HCEC 1CT (cell line): ENCODE data around the gene TNNI3.
"Not testable (repeated sequence)": the region's sequence is repeated elsewhere in the genome, so short reads cannot be mapped to it uniquely, and the experiment has no call there.

Source experiments
- DNase-seq: peaks from one replicate; pipeline ENCODE4 v3.0.0-alpha.2; 2017

The TNNI3 gene

DNA sequence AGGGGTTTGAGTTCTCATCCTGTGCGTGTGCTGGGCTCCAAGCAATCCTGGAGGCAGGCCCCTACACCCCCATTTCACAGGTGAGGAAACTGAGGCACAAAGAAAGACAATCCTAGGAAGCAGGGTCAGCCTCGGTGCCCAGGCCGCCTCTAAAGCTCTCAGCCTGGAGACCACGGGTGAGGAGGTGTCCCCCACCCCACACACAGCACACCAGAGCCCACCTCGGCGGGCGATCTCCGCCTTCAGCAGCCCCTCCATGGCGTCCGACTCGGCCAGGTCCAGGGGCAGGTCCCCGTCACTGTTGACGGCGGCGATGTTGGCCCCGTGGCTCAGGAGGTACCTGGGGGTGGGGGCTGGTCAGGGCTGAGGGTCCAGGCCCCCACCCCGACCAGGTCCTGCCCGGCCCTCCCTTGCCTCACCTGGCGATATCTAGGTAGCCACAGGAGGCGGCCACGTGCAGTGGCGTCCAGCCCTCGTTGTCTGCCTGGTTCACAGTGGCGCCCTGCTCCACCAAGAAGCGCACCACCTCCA is 45.2 kb downstream of the TNNI3 start:
- no peak for DNase-seq

DNA sequence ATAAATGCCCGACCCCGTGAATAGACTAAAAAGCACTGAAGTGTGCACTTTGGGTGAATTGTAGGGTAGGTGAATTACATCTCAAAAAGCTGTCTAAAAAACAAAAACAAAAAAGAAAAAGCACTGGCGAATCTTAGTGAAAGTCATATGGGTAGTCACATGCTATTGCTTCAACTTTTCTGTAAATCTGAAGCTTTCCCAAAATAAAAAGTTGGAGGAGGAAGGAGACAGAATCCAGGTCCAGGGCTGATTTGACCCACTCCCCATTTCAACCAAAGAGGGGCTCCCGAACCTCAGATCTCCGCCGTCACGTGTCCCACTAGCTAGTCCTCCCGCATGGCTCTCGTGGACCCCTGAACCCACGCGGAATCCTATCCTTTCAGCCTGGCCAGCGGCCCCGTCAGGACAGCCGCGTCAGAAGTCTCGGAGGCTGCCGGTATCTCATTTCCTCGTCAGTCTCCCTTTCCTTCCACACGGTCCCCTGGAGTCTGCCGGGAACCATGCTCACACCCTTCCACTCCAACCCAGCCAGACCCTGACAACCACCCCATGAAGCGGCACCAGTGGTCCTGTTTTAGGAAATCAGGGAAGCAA is 46.2 kb downstream of the TNNI3 start:
- DNase-seq = no peak

DNA sequence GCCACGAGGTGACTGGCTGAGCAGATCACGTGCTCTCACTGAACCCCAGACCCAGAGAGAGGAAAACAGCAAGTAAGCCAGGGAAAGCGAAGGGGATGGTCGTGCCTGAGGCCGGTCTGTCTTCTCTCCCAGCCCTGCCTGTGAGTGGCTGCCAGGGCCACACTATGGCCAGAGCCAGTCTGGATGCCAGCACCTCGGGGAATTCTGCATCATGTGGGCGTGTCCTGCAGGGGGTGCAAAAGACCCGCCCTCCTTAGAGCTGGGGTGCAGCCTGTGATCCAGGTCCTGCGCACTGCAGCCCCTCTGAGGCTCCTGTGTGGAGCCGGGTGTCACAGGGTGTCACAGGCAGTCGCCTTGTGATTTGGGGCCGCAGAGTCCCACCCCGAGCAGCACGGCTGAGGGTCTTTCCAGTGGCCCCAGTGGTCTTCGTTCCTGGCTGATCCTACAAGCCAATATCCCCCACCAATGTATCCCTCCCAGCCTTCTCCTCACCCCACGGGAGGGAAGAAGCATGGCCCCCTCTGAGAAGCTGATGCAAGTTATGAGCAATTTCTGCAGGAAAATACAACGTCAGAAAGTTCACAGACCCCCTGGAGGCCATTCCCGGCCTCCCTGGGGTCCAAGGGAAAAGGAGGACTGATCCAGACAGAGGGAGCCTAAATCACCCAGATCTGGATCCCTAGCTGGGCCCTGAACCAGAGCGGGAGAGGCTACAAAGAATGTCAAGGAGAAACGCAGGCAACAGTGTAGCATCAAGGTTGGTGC is 47.8 kb downstream of the TNNI3 start:
- no peak for DNase-seq

DNA sequence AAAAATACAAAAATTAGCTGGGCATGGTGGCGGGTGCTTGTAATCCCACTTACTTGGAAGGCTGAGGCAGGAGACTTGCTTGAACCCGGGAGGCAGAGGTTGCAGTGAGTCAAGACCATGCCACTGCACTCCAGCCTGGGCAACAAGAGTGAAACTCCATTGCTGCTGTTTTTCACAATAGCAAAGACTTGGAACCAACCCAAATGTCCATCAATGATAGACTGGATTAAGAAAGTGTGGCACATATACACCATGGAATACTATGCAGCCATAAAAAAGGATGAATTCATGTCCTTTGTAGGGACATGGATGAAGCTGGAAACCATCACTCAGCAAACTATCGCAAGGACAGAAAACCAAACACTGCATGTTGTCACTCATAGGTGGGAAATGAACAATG is 50.3 kb downstream of the TNNI3 start:
- DNase-seq = not testable (repeated sequence)

DNA sequence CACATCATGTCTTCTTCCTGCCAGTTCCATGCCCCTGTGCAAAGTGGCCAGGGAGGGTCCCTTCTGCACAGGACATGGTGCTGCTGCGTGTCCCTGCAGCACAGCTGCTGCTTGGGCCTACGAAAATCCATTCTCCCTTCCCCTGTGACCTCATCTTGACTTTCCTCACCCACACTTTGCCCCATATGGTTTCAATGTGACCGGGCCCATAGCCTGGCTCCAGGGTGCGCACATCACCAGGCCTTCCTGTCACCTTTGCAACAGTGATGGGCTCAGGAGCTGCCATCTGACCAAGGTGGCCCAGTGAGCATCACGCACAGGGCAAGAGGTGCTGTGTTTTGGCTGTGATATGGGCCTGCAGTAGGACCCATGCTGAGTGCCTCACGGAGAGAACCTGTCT is 50.9 kb downstream of the TNNI3 start:
- no peak for DNase-seq

DNA sequence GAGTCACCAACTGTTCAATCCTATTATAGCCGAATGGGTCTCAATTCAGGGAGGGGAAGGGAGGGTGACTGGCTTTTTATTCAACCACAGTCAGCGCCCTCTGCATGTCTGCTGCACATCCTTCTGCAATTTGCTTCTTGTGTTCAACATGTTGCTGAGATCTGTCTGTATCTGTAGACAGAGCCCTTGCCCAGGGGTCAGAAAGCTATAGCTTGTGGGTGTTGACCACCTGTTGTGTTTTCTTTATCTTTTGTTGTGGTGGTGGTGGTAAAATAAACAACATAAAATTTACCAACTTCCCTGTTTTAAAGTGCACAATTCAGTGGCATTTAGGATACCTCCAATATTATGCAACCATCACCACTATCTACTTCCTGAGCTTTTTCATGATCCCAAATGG is 52.3 kb downstream of the TNNI3 start:
- DNase-seq = no peak

DNA sequence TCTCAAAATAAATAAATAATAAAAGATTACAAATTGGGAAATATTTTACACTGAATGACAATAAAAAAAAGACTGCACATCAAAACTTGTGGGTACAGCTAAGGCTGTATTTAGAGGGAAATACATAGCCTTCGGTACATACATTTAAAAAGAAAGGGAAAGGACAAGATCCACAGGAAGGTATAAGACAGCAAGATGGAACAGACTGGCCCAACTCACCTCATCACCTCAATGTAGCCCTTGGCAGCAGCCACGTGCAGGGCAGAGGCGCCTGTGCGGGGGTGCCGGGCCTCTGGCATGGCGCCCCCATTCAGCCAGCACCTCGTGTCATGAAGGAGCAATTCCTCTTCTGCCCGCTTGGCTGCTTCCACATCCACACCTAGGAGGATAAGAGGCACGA is 54.3 kb downstream of the TNNI3 start:
- DNase-seq = no peak
